GM12878 (cell line): ENCODE measurements around the gene ACSS1. TPM values are rescaled to one million over a fixed set of nuclear protein-coding genes. Genes with fewer than 3 reads are reported as not detected.

Experiments
- ATAC-seq: fragments of 200-7000 bp; cut with Tn5 transposase; 3 replicates; pipeline ENCODE4 v1.9.1; 2020; ENCODE audit warnings: mild to moderate bottlenecking, moderate library complexity
- BruUV-seq: library from RNA; stranded (reverse); fragments of 400-500 nt; replicated peaks from 2 replicates; lab custom pipeline; 2021; lab: Mats Ljungman, UMichigan
- CTCF ChIA-PET: fragments of 300-600 bp; sonication (Branson Sonifier 250); formaldehyde crosslinking; extraction: SDS; loops from one replicate; lab custom pipeline; 2021; ENCODE audit warnings: inconsistent platforms; lab: Yijun Ruan, JAX
- POLR2A ChIA-PET: fragments of 350-600 bp; formaldehyde crosslinking; extraction: SDS; loops from one replicate; lab custom pipeline; 2021; ENCODE audit warnings: inconsistent platforms; lab: Charles Lee
- RAD21 ChIA-PET: fragments of 300-600 bp; sonication (Branson Sonifier 250); formaldehyde crosslinking; loops from one replicate; lab custom pipeline; 2023; ENCODE audit warnings: antibody characterized with exemption; ENCODE audit not compliant: unreplicated experiment; lab: Charles Lee
- SMC1A ChIA-PET: fragments of 300-600 bp; sonication (Branson Sonifier 250); formaldehyde crosslinking; loops from one replicate; lab custom pipeline; 2023; ENCODE audit not compliant: unreplicated experiment, uncharacterized antibody; lab: Charles Lee
- DNase-seq: peaks from one replicate; pipeline ENCODE4 v3.0.0-alpha.2; 2011; ENCODE audit warnings: low read depth, low spot score
- FAIRE-seq: peaks from 3 replicates; lab custom pipeline; 2011; peaks lifted over from hg19 to GRCh38; lab: Jason Lieb, UNC
- H2AFZ ChIP-seq: 2 replicates; pipeline ENCODE4 v1.6.0; 2011; ENCODE audit warnings: low read depth, low read length, control low read depth; ENCODE audit not compliant: control insufficient read depth
- H3K27ac ChIP-seq: 2 replicates; pipeline ENCODE4 v1.5.1; 2011; ENCODE audit warnings: control low read depth; ENCODE audit not compliant: control insufficient read depth, insufficient read depth
- H3K27me3 ChIP-seq, 2 experiments: replicated peaks in 1 of 2; 2 replicates each; pipeline versions ENCODE4 v1.6.0 to v1.6.1; 2011; ENCODE audit warnings: low read length in 1 of 2; ENCODE audit not compliant: control insufficient read depth in 2 of 2, insufficient read depth in 2 of 2
- H3K36me3 ChIP-seq, 2 experiments: 2 replicates each; pipeline ENCODE4 v1.5.1; 2011; ENCODE audit warnings: low read length in 1 of 2; ENCODE audit not compliant: control insufficient read depth in 2 of 2, insufficient read depth in 2 of 2
- H3K4me1 ChIP-seq: 2 replicates; pipeline ENCODE4 v1.6.1; 2011; ENCODE audit warnings: mild to moderate bottlenecking, low read length, moderate library complexity, mixed read lengths; ENCODE audit not compliant: control insufficient read depth, insufficient read depth
- H3K4me2 ChIP-seq: 2 replicates; pipeline ENCODE4 v1.6.0; 2011; ENCODE audit warnings: control low read depth; ENCODE audit not compliant: control insufficient read depth, insufficient read depth
- H3K4me3 ChIP-seq: fragments of 200-600 bp; sonication (generic); 2 replicates; pipeline ENCODE4 v1.5.1; 2016
- H3K79me2 ChIP-seq: 2 replicates; pipeline ENCODE4 v1.6.0; 2011; ENCODE audit warnings: low read length; ENCODE audit not compliant: control insufficient read depth, insufficient read depth
- H3K9ac ChIP-seq: 2 replicates; pipeline ENCODE4 v1.8.0; 2011; ENCODE audit warnings: low read length, control low read depth, mixed read lengths; ENCODE audit not compliant: control insufficient read depth, insufficient read depth
- H3K9me3 ChIP-seq: replicated peaks from 3 replicates; pipeline ENCODE4 v1.5.1; 2011; ENCODE audit warnings: mild to moderate bottlenecking, low read length; ENCODE audit not compliant: control insufficient read depth, insufficient read depth
- H4K20me1 ChIP-seq: 2 replicates; pipeline ENCODE4 v1.6.0; 2011; ENCODE audit not compliant: control insufficient read depth, insufficient read depth
- BHLHE40 ChIP-seq, 2 experiments: fragments of 450-650 bp in 1 of 2; IDR thresholded peaks; 2 replicates each; pipeline ENCODE4 v1.6.1; 2011 to 2017; ENCODE audit warnings: low read depth in 2 of 2, borderline replicate concordance in 1 of 2, improper control_type of control experiment in 1 of 2, low read length in 1 of 2, mild to moderate bottlenecking in 1 of 2
- CHD4 ChIP-seq: fragments of 200-600 bp; sonication (generic); IDR thresholded peaks from 2 replicates; pipeline ENCODE4 v1.6.1; 2016; ENCODE audit warnings: mild to moderate bottlenecking
- IKZF1 ChIP-seq: fragments of 450-650 bp; conservative IDR thresholded peaks from 2 replicates; pipeline ENCODE4 v1.6.1; 2017; ENCODE audit warnings: antibody characterized with exemption, mild to moderate bottlenecking
- PAX8 ChIP-seq: fragments of 450-650 bp; IDR thresholded peaks from 2 replicates; pipeline ENCODE4 v1.6.1; 2017; ENCODE audit warnings: mild to moderate bottlenecking, moderate library complexity
- POLR2A ChIP-seq: IDR thresholded peaks from 2 replicates; pipeline ENCODE4 v1.6.1; 2011; ENCODE audit warnings: low read depth, mild to moderate bottlenecking, low read length
- WGBS: methylation state at CpG from one replicate; pipeline ENCODE4 v1.1.6; 2016; ENCODE audit warnings: low lambda C conversion rate; ENCODE audit not compliant: insufficient replicate concordance, insufficient coverage; ENCODE audit errors: missing lambda C conversion rate; 5-methylcytosine and 5-hydroxymethylcytosine counted together
- in situ Hi-C: fragments of 300-500 bp; cut with MboI; formaldehyde crosslinking; loops from 9 replicates; pipeline ENCODE4 v1.14.3; 2018; ENCODE audit warnings: mixed read lengths
- intact Hi-C: fragments of 100-400 bp; cut with micrococcal nuclease; formaldehyde crosslinking; loops from one replicate; pipeline ENCODE4 v1.14.2; 2022; ENCODE audit not compliant: unreplicated experiment
- polyA plus RNA-seq, 11 experiments: library from polyadenylated mRNA; depleted of rRNA in 4 of 11; unstranded in 6 of 11; stranded (reverse) in 5 of 11; fragments of >200 nt; fragmentation: Nextera tagmentation in 4 of 11; fragmentation: Illumina TruSeq in 1 of 11; extraction: Ambion mirVana in 4 of 11; extraction: Trizol in 1 of 11; gene quantifications; 1 replicate in 1 of 11; 2 replicates in 10 of 11; pipeline versions ENCODE4 v1.2.1 to v1.2.3, GENCODE V29; 2011 to 2016; ENCODE audit warnings: inconsistent platforms in 2 of 11, missing spikeins in 2 of 11, low read depth in 1 of 11
- total RNA-seq, 4 experiments: library from RNA; depleted of rRNA in 3 of 4; stranded (reverse); fragments of >200 nt in 3 of 4; fragmentation: Illumina TruSeq in 1 of 4; extraction: Trizol in 1 of 4; gene quantifications; 2 replicates each; pipeline versions ENCODE4 v1.2.1 to v1.2.3, GENCODE V29; 2013 to 2021

The ACSS1 gene
- total and polyA plus RNA-seq, 10 of the 15 experiments (the other 5 are each of a cell fraction or from before 2014, with no cell fraction given), result 1.3 to 44.9 (median 31.1) TPM

- ChIA-PET RAD21 (no interaction called here), SMC1A (interaction anchor here (0.9 to 1.5 kb wide), 8 partner anchors 9 to 85 kb away, joined by 3 to 7 read pairs (median 4); no protein-coding TSS in a partner anchor), CTCF (interaction anchor here (0.6 to 2.2 kb wide), 5 partner anchors 10 to 228 kb away, joined by 3 to 6 read pairs (median 4); no protein-coding TSS in a partner anchor), POLR2A (interaction anchor here (0.6 kb wide), 1 partner anchor 552 kb away, joined by 9 read pairs; no protein-coding TSS in a partner anchor)
- no peaks in the 10 kb centered on the region; the same call in 2 of the 3 replicates for H3K9me3 ChIP-seq
- no peak overlapping the region for H3K4me3 ChIP-seq
- no peak overlapping the region for H3K27ac ChIP-seq
- in situ Hi-C loops, result no loop called here
- TF ChIP-seq IKZF1 (peak; percentile 45), CHD4 (no peak), PAX8 (no peak), POLR2A (peak; percentile 52; the same call in 1 of the 2 replicates), BHLHE40 (IDR thresholded peaks at IDR 0.05; ENCODE audit: borderline replicate concordance in 1 of 2, low read depth in 2 of 2, low read length in 1 of 2) (peak in 1 of 2 experiments; percentile 57; a peak in 2 of 4 replicates)
- no peaks in the 10 kb centered on the region for H3K27me3 ChIP-seq
- DNase-seq, result peak; percentile 27
- H4K20me1 ChIP-seq, result no peaks in the 10 kb centered on the region
- no peaks in the 10 kb centered on the region for H3K79me2 ChIP-seq
- no TSS peak for BruUV-seq
- H3K9ac ChIP-seq, result no peak overlapping the region
- WGBS, result 14% methylated on average over 14 of the region's 14 CpGs
- peaks cover 6% of the 10 kb centered on the region; the same call in 1 of the 2 replicates for H3K4me1 ChIP-seq
- ATAC-seq, result peak; percentile 93
- H2AFZ ChIP-seq, result peak overlapping the region; percentile 29
- H3K36me3 ChIP-seq, result no peaks in the 10 kb centered on the region
- H3K4me2 ChIP-seq, result no peak overlapping the region
- intact Hi-C loops, result no loop called here
- FAIRE-seq, result peak; percentile 31
Observed at GRCh38 chr20:25090492-25091429, 32.8 kb upstream of the ACSS1 start.
